ENCODE results near the gene NCCRP1.

DNA sequence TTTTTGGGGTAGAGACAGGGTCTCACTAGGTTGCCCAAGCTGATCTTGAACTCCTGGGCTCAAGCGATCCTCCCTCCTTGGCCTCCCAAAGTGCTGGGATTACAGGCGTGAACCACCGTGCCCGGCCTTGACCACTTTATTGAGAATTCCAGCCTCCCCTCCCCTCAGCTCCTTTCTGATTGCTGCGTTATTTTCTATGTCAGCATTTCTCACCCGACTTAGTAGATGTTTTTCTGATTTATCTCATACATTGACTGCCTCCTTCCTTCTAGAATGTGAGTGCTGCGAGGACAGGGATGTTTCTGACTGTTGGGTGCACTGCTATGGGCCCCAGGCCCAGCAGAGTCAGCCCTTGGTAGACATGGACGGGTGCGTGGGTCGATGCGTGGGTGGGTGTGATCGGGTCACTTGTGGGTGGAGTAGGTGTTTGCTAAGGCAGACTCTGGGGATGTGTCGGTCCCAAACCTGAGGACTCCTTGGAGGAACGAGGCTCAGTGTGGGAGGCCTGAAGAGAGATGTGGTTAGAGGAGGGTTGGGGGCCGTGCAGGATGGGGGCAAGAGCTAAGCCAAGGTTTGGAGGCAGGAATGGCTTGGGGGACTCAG, 34.2 kb upstream of the NCCRP1 start:
- TF ChIP-seq POLR2AphosphoS5 (IDR thresholded peaks at IDR 0.05; ENCODE audit: low read depth, low read length): no peak
- TF ChIP-seq, protein P1, sequence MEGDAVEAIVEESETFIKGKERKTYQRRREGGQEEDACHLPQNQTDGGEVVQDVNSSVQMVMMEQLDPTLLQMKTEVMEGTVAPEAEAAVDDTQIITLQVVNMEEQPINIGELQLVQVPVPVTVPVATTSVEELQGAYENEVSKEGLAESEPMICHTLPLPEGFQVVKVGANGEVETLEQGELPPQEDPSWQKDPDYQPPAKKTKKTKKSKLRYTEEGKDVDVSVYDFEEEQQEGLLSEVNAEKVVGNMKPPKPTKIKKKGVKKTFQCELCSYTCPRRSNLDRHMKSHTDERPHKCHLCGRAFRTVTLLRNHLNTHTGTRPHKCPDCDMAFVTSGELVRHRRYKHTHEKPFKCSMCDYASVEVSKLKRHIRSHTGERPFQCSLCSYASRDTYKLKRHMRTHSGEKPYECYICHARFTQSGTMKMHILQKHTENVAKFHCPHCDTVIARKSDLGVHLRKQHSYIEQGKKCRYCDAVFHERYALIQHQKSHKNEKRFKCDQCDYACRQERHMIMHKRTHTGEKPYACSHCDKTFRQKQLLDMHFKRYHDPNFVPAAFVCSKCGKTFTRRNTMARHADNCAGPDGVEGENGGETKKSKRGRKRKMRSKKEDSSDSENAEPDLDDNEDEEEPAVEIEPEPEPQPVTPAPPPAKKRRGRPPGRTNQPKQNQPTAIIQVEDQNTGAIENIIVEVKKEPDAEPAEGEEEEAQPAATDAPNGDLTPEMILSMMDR (IDR thresholded peaks at IDR 0.05): no peak
- no peak for TF ChIP-seq SIN3A (IDR thresholded peaks at IDR 0.05; ENCODE audit: borderline replicate concordance, insufficient read depth, low read depth, low read length)

Data from Panc1 (cell line).